A673 (cell line): Measurements from ENCODE around the gene GLRA1.

Source experiments
- EZH2 ChIP-seq: fragments of 200-600 bp; sonication (generic); IDR thresholded peaks from 2 replicates; pipeline ENCODE4 v1.6.1; 2017; ENCODE audit warnings: borderline replicate concordance, low read depth, mild to moderate bottlenecking, mixed read lengths, antibody characterized with exemption, low read length; ENCODE audit not compliant: poor library complexity, severe bottlenecking
- TF ChIP-seq, protein P1 (sequence below): fragments of 300-800, 200-600 bp; sonication (generic); conservative IDR thresholded peaks from 2 replicates; pipeline ENCODE4 v1.5.1; 2017; ENCODE audit warnings: low read depth, mild to moderate bottlenecking, antibody characterized with exemption, low read length, moderate library complexity, mixed read lengths

DNA sequence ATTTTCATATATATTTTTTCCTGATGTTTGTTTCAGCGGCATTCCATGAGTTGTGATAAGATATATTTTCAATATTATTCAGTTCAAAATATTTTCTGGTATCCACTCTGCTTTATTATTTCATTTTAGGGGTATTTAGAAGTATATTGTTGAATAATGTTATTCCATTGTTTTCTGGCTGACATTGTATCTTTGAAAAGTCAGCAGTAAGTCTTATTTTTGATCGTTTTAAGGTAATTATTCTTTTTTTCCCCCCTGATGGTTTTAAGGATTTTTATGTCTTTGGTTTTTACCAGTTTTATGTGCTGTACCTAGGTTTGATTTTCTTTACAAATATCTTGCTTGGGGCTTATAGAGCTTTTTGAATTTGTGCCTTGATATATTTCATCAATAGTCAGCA lies 6.6 kb upstream of the GLRA1 start:
- TF ChIP-seq, protein P1, sequence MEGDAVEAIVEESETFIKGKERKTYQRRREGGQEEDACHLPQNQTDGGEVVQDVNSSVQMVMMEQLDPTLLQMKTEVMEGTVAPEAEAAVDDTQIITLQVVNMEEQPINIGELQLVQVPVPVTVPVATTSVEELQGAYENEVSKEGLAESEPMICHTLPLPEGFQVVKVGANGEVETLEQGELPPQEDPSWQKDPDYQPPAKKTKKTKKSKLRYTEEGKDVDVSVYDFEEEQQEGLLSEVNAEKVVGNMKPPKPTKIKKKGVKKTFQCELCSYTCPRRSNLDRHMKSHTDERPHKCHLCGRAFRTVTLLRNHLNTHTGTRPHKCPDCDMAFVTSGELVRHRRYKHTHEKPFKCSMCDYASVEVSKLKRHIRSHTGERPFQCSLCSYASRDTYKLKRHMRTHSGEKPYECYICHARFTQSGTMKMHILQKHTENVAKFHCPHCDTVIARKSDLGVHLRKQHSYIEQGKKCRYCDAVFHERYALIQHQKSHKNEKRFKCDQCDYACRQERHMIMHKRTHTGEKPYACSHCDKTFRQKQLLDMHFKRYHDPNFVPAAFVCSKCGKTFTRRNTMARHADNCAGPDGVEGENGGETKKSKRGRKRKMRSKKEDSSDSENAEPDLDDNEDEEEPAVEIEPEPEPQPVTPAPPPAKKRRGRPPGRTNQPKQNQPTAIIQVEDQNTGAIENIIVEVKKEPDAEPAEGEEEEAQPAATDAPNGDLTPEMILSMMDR: no peak
- no peak for TF ChIP-seq EZH2
